NCI-H1092 (cell line): ENCODE data around the gene LRRIQ1.

ENCODE experiments used
- DNase-seq: peaks from one replicate; lab custom pipeline; 2025; lab: John Stamatoyannopoulos, UW

LRRIQ1 gene

GRCh38 chr12:85281636-85282312 is 245.6 kb downstream of the LRRIQ1 start:
- DNase-seq: no peak

GRCh38 chr12:85283560-85283959 is 247.4 kb downstream of the LRRIQ1 start:
- no peak for DNase-seq
